ENCODE data around the gene SOAT2.

DNA sequence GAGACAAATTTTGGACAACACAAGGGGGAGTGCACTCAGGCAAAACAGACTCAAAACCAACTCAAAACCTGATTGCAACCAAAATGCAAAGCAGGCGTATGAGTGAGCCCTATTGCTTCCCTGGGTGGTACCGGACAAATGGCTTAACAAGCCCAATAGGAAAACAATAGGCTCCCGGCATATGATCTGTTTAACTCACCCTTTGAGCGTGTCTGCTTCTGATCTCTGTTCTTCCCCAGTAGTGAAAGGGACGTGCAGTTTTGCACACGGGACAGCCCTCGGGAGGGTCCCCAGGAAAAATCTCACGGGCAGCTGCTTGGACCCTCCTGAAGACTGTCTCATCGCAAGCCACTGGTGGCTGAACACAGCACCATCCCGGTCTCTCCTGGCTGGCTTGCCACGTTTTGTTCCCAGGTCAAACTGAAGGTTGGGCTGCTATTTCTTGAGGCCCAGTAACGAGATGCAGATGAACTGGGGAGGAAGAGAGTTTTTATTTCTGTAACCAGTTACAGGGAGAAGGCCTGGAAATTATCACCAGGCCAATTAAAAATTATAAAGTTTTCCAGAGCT lies 9.9 kb downstream of the SOAT2 start:
- TF ChIP-seq, protein P1, sequence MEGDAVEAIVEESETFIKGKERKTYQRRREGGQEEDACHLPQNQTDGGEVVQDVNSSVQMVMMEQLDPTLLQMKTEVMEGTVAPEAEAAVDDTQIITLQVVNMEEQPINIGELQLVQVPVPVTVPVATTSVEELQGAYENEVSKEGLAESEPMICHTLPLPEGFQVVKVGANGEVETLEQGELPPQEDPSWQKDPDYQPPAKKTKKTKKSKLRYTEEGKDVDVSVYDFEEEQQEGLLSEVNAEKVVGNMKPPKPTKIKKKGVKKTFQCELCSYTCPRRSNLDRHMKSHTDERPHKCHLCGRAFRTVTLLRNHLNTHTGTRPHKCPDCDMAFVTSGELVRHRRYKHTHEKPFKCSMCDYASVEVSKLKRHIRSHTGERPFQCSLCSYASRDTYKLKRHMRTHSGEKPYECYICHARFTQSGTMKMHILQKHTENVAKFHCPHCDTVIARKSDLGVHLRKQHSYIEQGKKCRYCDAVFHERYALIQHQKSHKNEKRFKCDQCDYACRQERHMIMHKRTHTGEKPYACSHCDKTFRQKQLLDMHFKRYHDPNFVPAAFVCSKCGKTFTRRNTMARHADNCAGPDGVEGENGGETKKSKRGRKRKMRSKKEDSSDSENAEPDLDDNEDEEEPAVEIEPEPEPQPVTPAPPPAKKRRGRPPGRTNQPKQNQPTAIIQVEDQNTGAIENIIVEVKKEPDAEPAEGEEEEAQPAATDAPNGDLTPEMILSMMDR (IDR thresholded peaks at IDR 0.05; ENCODE audit: low read length): no peak
- no peak for TF ChIP-seq EZH2 (IDR thresholded peaks at IDR 0.05; ENCODE audit: borderline replicate concordance, low read length)
